HepG2 (cell line): ENCODE data around the gene SHISAL2B. TPM values are rescaled to one million over a fixed set of nuclear protein-coding genes. Genes with fewer than 3 reads are reported as not detected.
"Not testable (repeated sequence)": the region's sequence is repeated elsewhere in the genome, so short reads cannot be mapped to it uniquely, and the experiment has no call there.

ENCODE experiments used
- ATAC-seq: fragments of 200-7000 bp; cut with Tn5 transposase; 3 replicates; pipeline ENCODE4 v1.9.1; 2020; ENCODE audit warnings: mild to moderate bottlenecking, moderate library complexity
- BruUV-seq: library from RNA; stranded (reverse); fragments of 400-500 nt; replicated peaks from 2 replicates; lab custom pipeline; 2021; lab: Mats Ljungman, UMichigan
- CTCF ChIA-PET: fragments of 300-600 bp; formaldehyde crosslinking; extraction: SDS; loops from one replicate; lab custom pipeline; 2021; ENCODE audit warnings: low total read pairs, inconsistent platforms, low intra/inter-chr PET ratio; lab: Yijun Ruan, JAX
- POLR2A ChIA-PET: fragments of 350-600 bp; sonication (Branson Sonifier 250); formaldehyde crosslinking; loops from one replicate; lab custom pipeline; 2020; ENCODE audit warnings: antibody characterized with exemption, inconsistent platforms; lab: Yijun Ruan, JAX
- DNase-seq: peaks from one replicate; pipeline ENCODE4 v3.0.0-alpha.2; 2015; ENCODE audit warnings: low spot score
- FAIRE-seq: peaks from 3 replicates; lab custom pipeline; 2011; peaks lifted over from hg19 to GRCh38; lab: Jason Lieb, UNC
- H2AFZ ChIP-seq: one replicate; pipeline ENCODE4 v1.6.1; 2011; ENCODE audit warnings: low read length, inconsistent platforms
- H3K27ac ChIP-seq: fragments of 300-600 bp; 3 replicates; pipeline ENCODE4 v1.8.0; 2011; ENCODE audit warnings: mixed run types, mild to moderate bottlenecking, mixed read lengths, low read length, inconsistent platforms; ENCODE audit not compliant: insufficient read depth; ENCODE audit errors: extremely low read length
- H3K27me3 ChIP-seq, 2 experiments: fragments of 200-600 bp in 1 of 2; 2 replicates in 1 of 2; 3 replicates in 1 of 2; pipeline versions ENCODE4 v1.6.0 to v1.8.0; 2011; ENCODE audit warnings: low read length in 2 of 2, mild to moderate bottlenecking in 2 of 2, moderate library complexity in 2 of 2, inconsistent platforms in 1 of 2; ENCODE audit not compliant: insufficient read depth in 2 of 2, control insufficient read depth in 1 of 2
- H3K36me3 ChIP-seq, 2 experiments: fragments of 200-600 bp in 1 of 2; replicated peaks in 1 of 2; 2 replicates in 1 of 2; 3 replicates in 1 of 2; pipeline versions ENCODE4 v1.5.1 to v1.8.0; 2011; ENCODE audit warnings: low read length in 2 of 2, inconsistent platforms in 1 of 2; ENCODE audit not compliant: insufficient read depth in 2 of 2, control insufficient read depth in 1 of 2
- H3K4me1 ChIP-seq: 2 replicates; pipeline ENCODE4 v1.5.1; 2012; ENCODE audit warnings: low read length, inconsistent platforms; ENCODE audit not compliant: insufficient read depth
- H3K4me2 ChIP-seq: 2 replicates; pipeline ENCODE4 v1.6.0; 2011; ENCODE audit warnings: low read depth, low read length, inconsistent platforms
- H3K4me3 ChIP-seq, 3 experiments: fragments of 200-600 bp in 1 of 3; sonication (generic), shearing (Covaris generic) in 1 of 3; replicated peaks in 1 of 3; 2 replicates each; pipeline ENCODE4 v1.5.1; 2011 to 2016; ENCODE audit warnings: low read length in 3 of 3, inconsistent platforms in 2 of 3, low read depth in 2 of 3, mild to moderate bottlenecking in 2 of 3, control low read depth in 1 of 3, mixed read lengths in 1 of 3; ENCODE audit not compliant: insufficient read depth in 1 of 3
- H3K79me2 ChIP-seq: one replicate; pipeline ENCODE4 v1.6.1; 2011; ENCODE audit warnings: low read length, inconsistent platforms; ENCODE audit not compliant: insufficient read depth
- H3K9ac ChIP-seq: 2 replicates; pipeline ENCODE4 v1.6.0; 2011; ENCODE audit warnings: mild to moderate bottlenecking, low read depth, low read length, inconsistent platforms; ENCODE audit not compliant: insufficient read depth
- H3K9me3 ChIP-seq: 2 replicates; pipeline ENCODE4 v1.5.1; 2012; ENCODE audit warnings: mild to moderate bottlenecking, low read length
- H4K20me1 ChIP-seq: 2 replicates; pipeline ENCODE4 v1.6.0; 2011; ENCODE audit warnings: inconsistent platforms, mild to moderate bottlenecking, low read length, moderate library complexity; ENCODE audit not compliant: insufficient read depth
- ARNTL ChIP-seq: sonication (generic); formaldehyde crosslinking; IDR thresholded peaks from 2 replicates; pipeline ENCODE4 v1.4.0; 2020; ENCODE audit warnings: mild to moderate bottlenecking, missing genetic modification reagents
- FUBP1 ChIP-seq: sonication (generic); formaldehyde crosslinking; IDR thresholded peaks from 2 replicates; pipeline ENCODE4 v1.5.1; 2020; ENCODE audit warnings: missing genetic modification reagents, mild to moderate bottlenecking, borderline replicate concordance
- HMG20A ChIP-seq: IDR thresholded peaks from 2 replicates; pipeline ENCODE4 v1.6.1; 2016; ENCODE audit warnings: borderline replicate concordance
- PRPF4 ChIP-seq: fragments of 200-400 bp; formaldehyde crosslinking; IDR thresholded peaks from 2 replicates; pipeline ENCODE4 v1.6.1; 2016; ENCODE audit warnings: low read length, low read depth; ENCODE audit not compliant: poor library complexity, severe bottlenecking
- SP1 ChIP-seq, 2 experiments: fragments of 450-650 bp in 1 of 2; sonication (generic) in 1 of 2; formaldehyde crosslinking in 1 of 2; IDR thresholded peaks; 2 replicates each; pipeline versions ENCODE4 v1.4.0 to v1.6.1; 2016 to 2020; ENCODE audit warnings: missing genetic modification reagents in 1 of 2
- ZBTB14 ChIP-seq: sonication (generic); formaldehyde crosslinking; IDR thresholded peaks from 2 replicates; pipeline ENCODE4 v1.4.0; 2020; ENCODE audit warnings: missing genetic modification reagents
- ZBTB46 ChIP-seq: sonication (generic); formaldehyde crosslinking; IDR thresholded peaks from 2 replicates; pipeline ENCODE4 v1.4.0; 2020; ENCODE audit warnings: mild to moderate bottlenecking, missing genetic modification reagents, borderline replicate concordance
- ZNF224 ChIP-seq: sonication (generic); formaldehyde crosslinking; IDR thresholded peaks from 2 replicates; pipeline ENCODE4 v1.5.0; 2020; ENCODE audit warnings: mild to moderate bottlenecking, missing genetic modification reagents
- ZNF251 ChIP-seq: sonication (generic); formaldehyde crosslinking; IDR thresholded peaks from 2 replicates; pipeline ENCODE4 v1.9.0; 2021; ENCODE audit warnings: mild to moderate bottlenecking, missing genetic modification reagents
- ZNF510 ChIP-seq: sonication (generic); formaldehyde crosslinking; IDR thresholded peaks from 2 replicates; pipeline ENCODE4 v1.4.0; 2020; ENCODE audit warnings: low read depth, mild to moderate bottlenecking, missing genetic modification reagents
- ZNF607 ChIP-seq: sonication (generic); formaldehyde crosslinking; IDR thresholded peaks from 2 replicates; pipeline ENCODE4 v1.5.1; 2020; ENCODE audit warnings: missing genetic modification reagents, mild to moderate bottlenecking, borderline replicate concordance
- WGBS: methylation state at CpG from one replicate; pipeline ENCODE4 v1.1.6; 2017; ENCODE audit warnings: low lambda C conversion rate; 5-methylcytosine and 5-hydroxymethylcytosine counted together
- in situ Hi-C: cut with HindIII; loops from 2 replicates; pipeline ENCODE4 v1.10.0; 2017; ENCODE audit warnings: low pct_unique_long_range_greater_than_20kb; ENCODE audit not compliant: extremely low pct_ligation_motif_present
- intact Hi-C: fragments of 100-400 bp; cut with micrococcal nuclease; formaldehyde crosslinking; loops from one replicate; pipeline ENCODE4 v1.10.0; 2022; ENCODE audit not compliant: unreplicated experiment
- polyA plus RNA-seq, 8 experiments: library from polyadenylated mRNA; depleted of rRNA in 3 of 8; stranded (reverse) in 7 of 8; unstranded in 1 of 8; fragments of >200 nt; fragmentation: Illumina TruSeq in 4 of 8; extraction: Trizol in 4 of 8; gene quantifications; 2 replicates each; pipeline versions ENCODE4 v1.2.1 to v1.2.3, GENCODE V29; 2011 to 2016; ENCODE audit warnings: low read depth in 4 of 8, missing spikeins in 1 of 8, mixed read lengths in 1 of 8; ENCODE audit not compliant: insufficient read depth in 1 of 8
- total RNA-seq, 5 experiments: library from RNA; depleted of rRNA; stranded (reverse); fragments of >200 nt; fragmentation: Illumina TruSeq; extraction: Trizol; gene quantifications; 2 replicates each; pipeline ENCODE4 v1.2.3, GENCODE V29; 2016; ENCODE audit warnings: low read depth in 1 of 5

SHISAL2B gene
- total and polyA plus RNA-seq, 2 of the 13 experiments (the other 11 are each of a cell fraction or from before 2014, with no cell fraction given) = not detected

- BruUV-seq, H2AFZ ChIP-seq, DNase-seq, H3K4me1 ChIP-seq, ATAC-seq, H3K4me2 ChIP-seq, POLR2A ChIA-PET, CTCF ChIA-PET, H3K27ac ChIP-seq, H3K79me2 ChIP-seq, intact Hi-C loops, H3K27me3 ChIP-seq, FAIRE-seq, H4K20me1 ChIP-seq, H3K9ac ChIP-seq, H3K9me3 ChIP-seq, H3K36me3 ChIP-seq, in situ Hi-C loops: not testable (repeated sequence)
- TF ChIP-seq ZBTB14 (CRISPR knock-in tag) = 0 out of 2 replicates have a peak, but pooled peaks have one; percentile 43
- WGBS = 43% methylated on average over 3 of the region's 16 CpGs
- peak overlapping the region in 1 of 3 experiments; percentile 36; a peak in 2 of 6 replicates for H3K4me3 ChIP-seq
Observed at GRCh38 chr5:64714495-64714894, 24.2 kb downstream of the SHISAL2B start.

GRCh38 chr5:64722588-64722987 is 32.3 kb downstream of the SHISAL2B start:
- ATAC-seq (no peak), FAIRE-seq (no peak), DNase-seq (no peak)
- Histone ChIP-seq H3K27ac (no peak overlapping the region), H3K27me3 (no peaks in the 10 kb centered on the region), H3K9me3 (no peaks in the 10 kb centered on the region), H3K4me2 (no peak overlapping the region), H3K4me3 (no peak overlapping the region), H4K20me1 (no peaks in the 10 kb centered on the region), H3K4me1 (no peaks in the 10 kb centered on the region), H2AFZ (no peak overlapping the region), H3K79me2 (no peaks in the 10 kb centered on the region), H3K9ac (no peak overlapping the region), H3K36me3 (peaks cover 3 to 12% of the 10 kb centered on the region in 2 experiments)
- in situ Hi-C loops (no loop called here), intact Hi-C loops (no loop called here)
- CTCF ChIA-PET = no interaction called here
- POLR2A ChIA-PET = no interaction called here
- TF ChIP-seq ZBTB46 = no peak
- no peak for TF ChIP-seq SP1 (IDR thresholded peaks at IDR 0.05)
- TF ChIP-seq SP1 (CRISPR knock-in tag; IDR thresholded peaks at IDR 0.05) = no peak
- no peak for TF ChIP-seq ARNTL (CRISPR knock-in tag)
- no peak for TF ChIP-seq FUBP1 (CRISPR knock-in tag)
- no peak for TF ChIP-seq ZNF607 (CRISPR knock-in tag)
- no peak for TF ChIP-seq HMG20A (CRISPR knock-in tag)
- no peak for TF ChIP-seq ZNF251 (CRISPR knock-in tag)
- TF ChIP-seq ZNF224 (CRISPR knock-in tag) = no peak
- no peak for TF ChIP-seq ZNF510 (CRISPR knock-in tag)
- no peak for TF ChIP-seq PRPF4
- no TSS peak for BruUV-seq
- WGBS = 66% methylated on average over 3 of the region's 3 CpGs
